ENCODE results near the gene ALDH3B1. TPM values are rescaled to one million over a fixed set of nuclear protein-coding genes. Genes with fewer than 3 reads are reported as not detected.

Gene ALDH3B1
- total and polyA plus RNA-seq, 2 of the 4 experiments (the other 2 are of a cell fraction), result 11.8 to 22.8 TPM

DNA sequence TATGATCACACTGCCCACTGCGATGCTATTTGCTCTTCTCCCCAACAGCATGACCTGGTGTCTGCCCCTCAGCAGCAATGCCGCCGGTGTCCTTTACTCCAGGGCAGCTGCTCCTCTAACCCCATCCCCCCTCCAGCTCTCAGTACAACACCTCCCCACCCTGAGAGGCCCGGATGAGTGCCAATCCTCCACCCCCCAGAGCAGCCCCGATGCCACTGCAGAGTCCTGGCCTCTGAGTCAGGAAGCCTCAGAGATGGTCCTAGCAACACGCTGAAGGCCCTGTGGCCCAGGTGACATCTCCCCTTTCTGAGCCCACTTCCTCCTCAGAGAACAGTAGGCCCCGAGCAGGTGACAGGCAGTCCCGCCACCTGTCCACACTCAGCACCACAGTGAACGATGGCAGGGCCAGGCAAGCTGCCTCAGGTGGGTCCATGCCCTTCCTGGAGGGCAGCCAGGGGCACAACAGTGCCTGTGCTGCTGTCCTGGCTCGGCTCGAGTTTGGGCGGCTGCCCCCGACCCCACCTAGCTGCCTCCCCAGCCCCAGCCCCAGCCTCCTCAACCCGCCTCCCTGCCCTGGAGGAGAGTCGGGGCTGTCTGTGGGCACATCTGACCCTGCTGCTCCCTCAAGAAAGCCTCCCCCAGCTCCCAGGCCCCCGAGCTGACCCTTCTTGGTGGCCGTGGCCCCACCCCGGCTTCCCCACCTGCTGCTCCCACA, 16.4 kb downstream of the ALDH3B1 start (continued):
- no peak for TF ChIP-seq MXI1 (IDR thresholded peaks at IDR 0.05; ENCODE audit: borderline replicate concordance, low read depth, low read length)

DNA sequence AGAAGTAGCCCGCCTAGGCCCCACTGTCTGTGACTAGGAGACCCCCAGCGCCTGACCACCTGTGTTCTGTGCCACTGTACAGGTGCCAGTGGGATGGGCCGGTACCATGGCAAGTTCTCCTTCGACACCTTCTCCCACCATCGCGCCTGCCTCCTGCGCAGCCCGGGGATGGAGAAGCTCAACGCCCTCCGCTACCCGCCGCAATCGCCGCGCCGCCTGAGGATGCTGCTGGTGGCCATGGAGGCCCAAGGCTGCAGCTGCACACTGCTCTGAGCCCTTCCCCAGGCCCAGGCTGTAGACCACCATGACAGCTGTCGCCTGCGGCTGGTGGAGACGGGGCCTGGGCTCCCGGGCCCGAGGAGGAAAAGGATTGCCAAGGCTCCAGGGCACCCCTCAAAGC, 17.5 kb downstream of the ALDH3B1 start:
- Histone ChIP-seq H4K20me1 (ENCODE audit: insufficient read depth, low read length) (no peaks in the 10 kb centered on the region), H2AFZ (replicated peaks; ENCODE audit: low read length, poor library complexity) (peak overlapping the region; percentile 86), H2BK120ac (ENCODE audit: low read depth, low read length) (peak overlapping the region; percentile 90), H4K91ac (ENCODE audit: insufficient read depth, low read depth, low read length) (peak overlapping the region; percentile 89), H2BK15ac (ENCODE audit: low read depth, low read length) (peak overlapping the region; percentile 74; the same call in 2 of the 3 replicates), H3K79me1 (ENCODE audit: low read depth in 1 of 2, low read length in 2 of 2) (peaks cover 33 to 57% of the 10 kb centered on the region in 2 experiments), H3K9ac (ENCODE audit: low read depth, low read length) (no peak overlapping the region; the same call in 1 of the 2 replicates), H3K4me3 (ENCODE audit: insufficient read depth, low read depth, low read length) (no peak overlapping the region), H2AK5ac (ENCODE audit: low read depth, low read length) (peak overlapping the region; percentile 98), H2BK20ac (ENCODE audit: low read depth, low read length) (peak overlapping the region; percentile 91), H2AK9ac (replicated peaks; ENCODE audit: low read depth, low read length, poor library complexity) (peak overlapping the region; percentile 96), H3K9me1 (ENCODE audit: insufficient read depth, low read length) (peaks cover 8% of the 10 kb centered on the region), H4K8ac (ENCODE audit: low read depth in 2 of 2, low read length in 2 of 2) (peak overlapping the region; percentile 64 to 92), H3K56ac (ENCODE audit: extremely low read depth, insufficient read depth, low read length) (no peak overlapping the region; the same call in 1 of the 2 replicates), H3K18ac (ENCODE audit: low read depth, low read length) (peak overlapping the region; percentile 40; the same call in 1 of the 2 replicates), H3K27ac (ENCODE audit: insufficient read depth, low read length) (peak overlapping the region; percentile 77), H3K14ac (replicated peaks; ENCODE audit: low read depth, low read length) (peak overlapping the region; percentile 82), H3K23ac (ENCODE audit: low read depth, low read length) (peak overlapping the region; percentile 83; the same call in 1 of the 2 replicates), H3K9me3 (ENCODE audit: control insufficient read depth, insufficient read depth, low read length) (no peaks in the 10 kb centered on the region), H3K27me3 (ENCODE audit: control insufficient read depth, insufficient read depth, low read length) (no peaks in the 10 kb centered on the region), H4K5ac (ENCODE audit: low read depth, low read length) (peak overlapping the region; percentile 40; the same call in 1 of the 2 replicates), H2BK5ac (ENCODE audit: low read depth, low read length, poor library complexity, severe bottlenecking) (peak overlapping the region; percentile 99), H3K4me2 (ENCODE audit: low read depth, low read length) (no peak overlapping the region), H3K4me1 (ENCODE audit: control insufficient read depth, insufficient read depth, low read length) (peaks cover 30% of the 10 kb centered on the region), H3K36me3 (ENCODE audit: control insufficient read depth, insufficient read depth, low read length) (peaks cover 19% of the 10 kb centered on the region), H3K4ac (ENCODE audit: low read depth, low read length) (peak overlapping the region; percentile 87)
- intact Hi-C loops (cut with micrococcal nuclease) (no loop called here), dilution Hi-C loops (cut with HindIII; ENCODE audit: low sequenced_read_pairs, unreplicated experiment) (no loop called here), in situ Hi-C loops (cut with MboI; ENCODE audit: low sequenced_read_pairs) (no loop called here)
- CTCF ChIA-PET, result no interaction called here
- DNase-seq, result no peak
- POLR2A ChIA-PET (ENCODE audit: unreplicated experiment), result no interaction called here
- no TSS peak for BruUV-seq (replicated peaks)
- 93% methylated on average over 10 of the region's 21 CpGs; no CpG with 5 or more reads in 1 of the 2 experiments for WGBS, 2 experiments (ENCODE audit: extremely low coverage in 2 of 2, insufficient read length in 1 of 2)
- no peak for ATAC-seq (ENCODE audit: low read depth)
- TF ChIP-seq USF2 (IDR thresholded peaks at IDR 0.05; ENCODE audit: low read depth, low read length) (no peak), FOS (IDR thresholded peaks at IDR 0.05; ENCODE audit: low read depth, low read length) (no peak), CEBPB (IDR thresholded peaks at IDR 0.05; ENCODE audit: low read depth, low read length) (no peak), CHD1 (IDR thresholded peaks at IDR 0.05; ENCODE audit: low read depth, low read length) (no peak)

All from IMR-90 (cell line).